C4-2B (cell line): Measurements from ENCODE around the gene WFIKKN2.

Experiments
- H3K27ac ChIP-seq: fragments of 450-650 bp; 2 replicates; pipeline ENCODE4 v1.5.1; 2017
- ZFX ChIP-seq: fragments of 450-650 bp; IDR thresholded peaks from 2 replicates; pipeline ENCODE4 v1.6.1; 2017
- TF ChIP-seq, protein P1 (sequence below): fragments of 450-650 bp; conservative IDR thresholded peaks from 2 replicates; pipeline ENCODE4 v1.5.1; 2017; ENCODE audit warnings: mild to moderate bottlenecking

WFIKKN2 gene

DNA sequence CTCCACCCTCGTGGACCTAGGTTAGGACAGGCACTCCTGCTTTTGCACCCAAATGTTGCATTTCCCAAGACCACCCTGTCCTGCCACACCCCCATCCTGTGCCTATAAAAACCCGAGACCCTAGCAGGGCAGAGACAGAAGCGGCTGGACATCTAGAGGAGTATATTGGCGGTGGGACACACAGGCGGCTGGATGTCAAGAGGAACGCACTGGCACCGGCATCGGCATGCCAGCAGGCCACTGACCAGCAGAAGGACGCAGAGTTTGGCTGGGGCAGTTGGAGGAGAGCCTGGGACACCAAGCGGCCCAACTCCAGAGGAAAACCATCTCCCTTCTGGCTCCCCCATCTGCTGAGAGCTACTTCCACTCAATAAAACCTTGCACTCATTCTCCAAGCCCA, 14.7 kb upstream of the WFIKKN2 start:
- H3K27ac ChIP-seq = no peak overlapping the region
- TF ChIP-seq ZFX = no peak
- TF ChIP-seq, protein P1, sequence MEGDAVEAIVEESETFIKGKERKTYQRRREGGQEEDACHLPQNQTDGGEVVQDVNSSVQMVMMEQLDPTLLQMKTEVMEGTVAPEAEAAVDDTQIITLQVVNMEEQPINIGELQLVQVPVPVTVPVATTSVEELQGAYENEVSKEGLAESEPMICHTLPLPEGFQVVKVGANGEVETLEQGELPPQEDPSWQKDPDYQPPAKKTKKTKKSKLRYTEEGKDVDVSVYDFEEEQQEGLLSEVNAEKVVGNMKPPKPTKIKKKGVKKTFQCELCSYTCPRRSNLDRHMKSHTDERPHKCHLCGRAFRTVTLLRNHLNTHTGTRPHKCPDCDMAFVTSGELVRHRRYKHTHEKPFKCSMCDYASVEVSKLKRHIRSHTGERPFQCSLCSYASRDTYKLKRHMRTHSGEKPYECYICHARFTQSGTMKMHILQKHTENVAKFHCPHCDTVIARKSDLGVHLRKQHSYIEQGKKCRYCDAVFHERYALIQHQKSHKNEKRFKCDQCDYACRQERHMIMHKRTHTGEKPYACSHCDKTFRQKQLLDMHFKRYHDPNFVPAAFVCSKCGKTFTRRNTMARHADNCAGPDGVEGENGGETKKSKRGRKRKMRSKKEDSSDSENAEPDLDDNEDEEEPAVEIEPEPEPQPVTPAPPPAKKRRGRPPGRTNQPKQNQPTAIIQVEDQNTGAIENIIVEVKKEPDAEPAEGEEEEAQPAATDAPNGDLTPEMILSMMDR = no peak

DNA sequence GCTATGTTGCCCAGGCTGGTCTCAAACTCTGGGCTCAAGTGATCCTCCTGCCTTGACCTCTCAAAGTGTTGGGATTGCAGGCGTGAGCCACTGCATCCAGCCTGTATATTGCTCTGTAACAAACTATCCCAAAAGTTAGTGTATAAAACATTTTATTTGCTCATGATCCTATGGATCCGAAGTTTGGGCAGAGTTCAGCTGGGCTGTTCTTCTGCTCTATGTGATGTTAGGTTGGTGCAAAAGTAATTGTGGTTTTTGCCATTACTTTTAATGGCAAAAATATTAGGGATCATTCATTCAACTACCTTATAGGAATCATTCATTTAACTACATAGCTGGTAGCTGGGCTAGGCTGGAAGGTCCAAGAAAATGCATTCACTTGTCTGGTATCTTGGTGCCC, 12.8 kb upstream of the WFIKKN2 start:
- no peak for TF ChIP-seq ZFX
- TF ChIP-seq, protein P1 = no peak
- no peak overlapping the region for H3K27ac ChIP-seq

DNA sequence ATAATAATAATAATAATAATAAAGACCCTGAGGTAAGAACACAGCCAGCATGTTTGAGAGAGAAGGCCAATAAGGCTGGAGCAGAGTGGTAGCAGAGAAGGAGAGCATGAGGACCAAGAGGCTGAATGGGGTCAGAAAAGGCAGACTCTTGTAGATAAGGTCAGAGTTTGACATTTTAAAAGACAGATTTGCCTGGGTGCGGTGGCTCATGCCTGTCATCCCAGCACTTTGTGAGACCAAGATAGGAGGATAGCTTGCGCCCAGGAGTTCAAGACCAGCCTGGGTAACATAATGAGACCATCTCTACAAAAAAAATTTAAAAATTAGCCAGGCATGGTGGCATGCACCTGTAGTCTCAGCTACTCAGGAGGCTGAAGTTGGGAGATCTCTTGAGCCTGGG, 11.0 kb upstream of the WFIKKN2 start:
- H3K27ac ChIP-seq = no peak overlapping the region
- TF ChIP-seq, protein P1 = no peak
- TF ChIP-seq ZFX = no peak

DNA sequence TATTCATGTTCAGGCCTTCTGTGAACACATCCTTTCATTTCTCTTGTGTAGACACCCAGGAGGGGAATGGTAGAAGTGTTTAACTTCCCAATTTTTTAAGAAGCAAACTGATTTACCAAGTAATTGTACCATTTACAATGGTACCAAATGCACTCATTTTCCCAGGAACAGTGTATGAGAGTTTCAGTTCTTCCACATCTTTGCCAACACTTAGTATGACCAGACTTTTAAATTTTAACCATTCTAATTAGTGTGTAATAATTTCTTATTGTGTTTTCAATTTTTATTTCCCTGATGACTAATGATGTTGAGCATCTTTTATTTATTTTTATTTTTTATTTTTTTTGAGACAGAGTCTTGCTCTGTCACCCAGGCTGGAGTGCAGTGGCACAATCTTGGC, 10.2 kb upstream of the WFIKKN2 start:
- no peak for TF ChIP-seq ZFX
- TF ChIP-seq, protein P1 = no peak
- H3K27ac ChIP-seq = no peak overlapping the region

DNA sequence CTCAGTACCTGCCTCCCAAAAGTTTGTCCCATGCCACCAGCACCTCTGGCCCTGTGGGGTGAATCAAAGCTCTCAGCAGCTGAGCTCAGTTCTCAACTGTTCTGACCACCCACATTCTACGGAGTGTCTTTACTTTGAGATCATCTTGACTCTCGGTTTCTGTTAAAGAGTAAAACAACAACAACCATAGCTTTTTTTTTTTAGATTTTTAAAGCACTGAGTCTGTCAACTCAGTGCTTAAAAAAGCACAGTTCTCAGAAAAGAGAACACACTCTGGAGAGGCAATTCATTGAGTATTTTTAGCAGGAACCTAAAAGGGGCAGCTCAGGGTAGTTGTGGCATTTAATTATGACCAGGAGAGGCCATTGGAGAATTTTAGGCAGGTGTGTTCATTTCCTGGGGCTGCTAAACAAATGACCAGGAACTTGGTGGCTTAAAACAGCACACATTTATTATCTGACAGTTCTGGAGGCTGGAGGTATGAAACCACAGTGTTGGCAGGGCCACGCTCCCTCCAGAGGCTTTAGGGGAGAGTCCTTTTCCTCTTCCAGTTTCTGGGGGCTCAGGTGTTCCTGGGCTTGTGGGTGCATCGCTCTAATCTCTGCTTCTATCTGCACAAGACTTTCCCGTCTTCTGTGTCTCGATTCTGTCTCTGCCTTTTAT, 6.7 kb upstream of the WFIKKN2 start:
- no peak for TF ChIP-seq ZFX
- TF ChIP-seq, protein P1 = no peak
- no peak overlapping the region for H3K27ac ChIP-seq

DNA sequence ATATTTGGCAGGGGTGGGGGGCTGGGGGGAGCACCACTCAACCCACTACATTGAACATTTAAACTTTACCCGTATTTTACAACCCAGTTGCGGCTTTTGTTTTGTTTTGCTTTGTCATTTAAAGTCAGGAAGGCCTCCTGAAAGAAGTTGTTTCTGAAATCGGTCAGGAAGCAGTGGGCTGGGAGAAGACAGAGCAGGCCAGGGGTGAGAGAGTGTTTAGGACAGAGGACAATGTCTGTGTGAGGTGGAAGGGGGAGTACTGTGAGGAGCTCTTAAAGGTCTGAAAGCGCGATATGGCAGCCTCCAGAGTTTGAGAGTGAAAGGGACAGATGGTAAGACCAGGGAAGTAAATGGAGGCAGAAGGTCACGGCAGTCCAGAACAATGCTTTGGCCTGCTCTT, 6.1 kb upstream of the WFIKKN2 start:
- no peak overlapping the region for H3K27ac ChIP-seq
- TF ChIP-seq, protein P1 = no peak
- TF ChIP-seq ZFX = no peak

DNA sequence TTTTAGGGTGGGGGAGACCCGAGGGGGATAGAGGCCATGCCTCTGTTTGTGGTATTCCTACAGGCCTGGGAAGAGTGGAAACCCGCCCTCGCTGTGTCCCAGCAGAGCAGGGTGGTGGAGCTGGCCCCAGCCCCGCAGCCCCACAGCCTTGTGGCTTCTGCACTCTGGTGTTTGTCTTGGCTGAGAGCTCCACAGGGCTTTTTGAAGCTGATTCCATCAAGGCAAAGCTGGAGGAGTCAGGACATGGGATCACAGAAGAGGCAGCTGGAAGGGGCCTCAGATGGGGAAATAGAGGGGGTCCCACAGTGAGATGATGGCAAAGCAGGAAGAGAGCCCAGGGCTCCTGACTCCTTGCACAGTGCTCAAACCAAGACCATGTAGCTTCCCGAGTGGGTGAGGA, 5.0 kb upstream of the WFIKKN2 start:
- TF ChIP-seq, protein P1 = no peak
- no peak for TF ChIP-seq ZFX
- H3K27ac ChIP-seq = no peak overlapping the region
